ENCODE measurements around the gene TBC1D8. TPM values are rescaled to one million over a fixed set of nuclear protein-coding genes. Genes with fewer than 3 reads are reported as not detected.
A peak's percentile ranks its signal among the peaks of the same experiment; 100 is the strongest.

The TBC1D8 gene
- total and polyA plus RNA-seq, 2 of the 13 experiments (the other 11 are each of a cell fraction or from before 2014, with no cell fraction given), result 45.1 to 95.4 TPM

- TF ChIP-seq CHCHD3 (CRISPR knock-in tag; IDR thresholded peaks at IDR 0.05), result no peak
- no peak for TF ChIP-seq HNF1A (IDR thresholded peaks at IDR 0.05; ENCODE audit: low read depth)
- TF ChIP-seq HNF1A (CRISPR knock-in tag; IDR thresholded peaks at IDR 0.05; ENCODE audit: borderline replicate concordance), result no peak
- TF ChIP-seq EZH2 (conservative IDR thresholded peaks at IDR 0.05; ENCODE audit: low read depth, low read length), result 0 out of 2 replicates have a peak, but pooled peaks have one; percentile 4
- TF ChIP-seq ZBTB20 (CRISPR knock-in tag; IDR thresholded peaks at IDR 0.05; ENCODE audit: borderline replicate concordance, low read depth), result no peak; the same call in 1 of the 2 replicates
- no peak for TF ChIP-seq ZNF75D (CRISPR knock-in tag; IDR thresholded peaks at IDR 0.05; ENCODE audit: borderline replicate concordance)
- no peak for TF ChIP-seq AHDC1 (CRISPR knock-in tag; IDR thresholded peaks at IDR 0.05; ENCODE audit: borderline replicate concordance)
- TF ChIP-seq, protein P1, sequence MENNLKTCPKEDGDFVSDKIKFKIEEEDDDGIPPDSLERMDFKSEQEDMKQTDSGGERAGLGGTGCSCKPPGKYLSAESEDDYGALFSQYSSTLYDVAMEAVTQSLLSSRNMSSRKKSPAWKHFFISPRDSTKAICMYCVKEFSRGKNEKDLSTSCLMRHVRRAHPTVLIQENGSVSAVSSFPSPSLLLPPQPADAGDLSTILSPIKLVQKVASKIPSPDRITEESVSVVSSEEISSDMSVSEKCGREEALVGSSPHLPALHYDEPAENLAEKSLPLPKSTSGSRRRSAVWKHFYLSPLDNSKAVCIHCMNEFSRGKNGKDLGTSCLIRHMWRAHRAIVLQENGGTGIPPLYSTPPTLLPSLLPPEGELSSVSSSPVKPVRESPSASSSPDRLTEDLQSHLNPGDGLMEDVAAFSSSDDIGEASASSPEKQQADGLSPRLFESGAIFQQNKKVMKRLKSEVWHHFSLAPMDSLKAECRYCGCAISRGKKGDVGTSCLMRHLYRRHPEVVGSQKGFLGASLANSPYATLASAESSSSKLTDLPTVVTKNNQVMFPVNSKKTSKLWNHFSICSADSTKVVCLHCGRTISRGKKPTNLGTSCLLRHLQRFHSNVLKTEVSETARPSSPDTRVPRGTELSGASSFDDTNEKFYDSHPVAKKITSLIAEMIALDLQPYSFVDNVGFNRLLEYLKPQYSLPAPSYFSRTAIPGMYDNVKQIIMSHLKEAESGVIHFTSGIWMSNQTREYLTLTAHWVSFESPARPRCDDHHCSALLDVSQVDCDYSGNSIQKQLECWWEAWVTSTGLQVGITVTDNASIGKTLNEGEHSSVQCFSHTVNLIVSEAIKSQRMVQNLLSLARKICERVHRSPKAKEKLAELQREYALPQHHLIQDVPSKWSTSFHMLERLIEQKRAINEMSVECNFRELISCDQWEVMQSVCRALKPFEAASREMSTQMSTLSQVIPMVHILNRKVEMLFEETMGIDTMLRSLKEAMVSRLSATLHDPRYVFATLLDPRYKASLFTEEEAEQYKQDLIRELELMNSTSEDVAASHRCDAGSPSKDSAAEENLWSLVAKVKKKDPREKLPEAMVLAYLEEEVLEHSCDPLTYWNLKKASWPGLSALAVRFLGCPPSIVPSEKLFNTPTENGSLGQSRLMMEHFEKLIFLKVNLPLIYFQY (CRISPR knock-in tag; IDR thresholded peaks at IDR 0.05; ENCODE audit: borderline replicate concordance), result no peak
- no peak for TF ChIP-seq ZHX1 (CRISPR knock-in tag; IDR thresholded peaks at IDR 0.05; ENCODE audit: low read depth)
- no peak for TF ChIP-seq NFKBIZ (CRISPR knock-in tag; IDR thresholded peaks at IDR 0.05)
Observed at GRCh38 chr2:101002562-101003277, 148.5 kb downstream of the TBC1D8 start (continued).

Data from HepG2 (cell line).